ENCODE results near the gene NAPG.

Gene NAPG

GRCh38 chr18:10514082-10514481 lies 11.7 kb upstream of the NAPG start:
- no peak overlapping the region for H3K4me3 ChIP-seq (replicated peaks; ENCODE audit: insufficient read depth, low read length)
- no peaks in the 10 kb centered on the region for H3K27me3 ChIP-seq (ENCODE audit: insufficient read depth, poor library complexity, severe bottlenecking)

GRCh38 chr18:10514601-10515000 lies 11.2 kb upstream of the NAPG start:
- no peaks in the 10 kb centered on the region for H3K27me3 ChIP-seq (ENCODE audit: insufficient read depth, poor library complexity, severe bottlenecking)
- TF ChIP-seq CTCF (IDR thresholded peaks at IDR 0.05; ENCODE audit: insufficient read depth, low read length) = no peak
- TF ChIP-seq POLR2AphosphoS5 (IDR thresholded peaks at IDR 0.05; ENCODE audit: low read depth) = no peak
- no peak for TF ChIP-seq GABPA (IDR thresholded peaks at IDR 0.05; ENCODE audit: low read depth)
- TF ChIP-seq SPI1 (IDR thresholded peaks at IDR 0.05; ENCODE audit: borderline replicate concordance, low read depth) = no peak
- no peak for TF ChIP-seq REST (IDR thresholded peaks at IDR 0.05; ENCODE audit: insufficient replicate concordance, low read depth)
- H3K4me3 ChIP-seq (replicated peaks; ENCODE audit: insufficient read depth, low read length) = no peak overlapping the region
- no peak for DNase-seq (ENCODE audit: low read depth in 1 of 2, low spot score in 1 of 2)
- no peak overlapping the region for H3K27ac ChIP-seq (replicated peaks)

More at GRCh38 chr18:10514082-10514481, 11.7 kb upstream of the NAPG start:
- TF ChIP-seq SPI1 (IDR thresholded peaks at IDR 0.05; ENCODE audit: borderline replicate concordance, low read depth) = no peak
- no peak for TF ChIP-seq GABPA (IDR thresholded peaks at IDR 0.05; ENCODE audit: low read depth)
- no peak for TF ChIP-seq REST (IDR thresholded peaks at IDR 0.05; ENCODE audit: insufficient replicate concordance, low read depth)
- TF ChIP-seq CTCF (IDR thresholded peaks at IDR 0.05; ENCODE audit: insufficient read depth, low read length) = no peak
- no peak for TF ChIP-seq POLR2AphosphoS5 (IDR thresholded peaks at IDR 0.05; ENCODE audit: low read depth)
- no peak for DNase-seq (ENCODE audit: low read depth in 1 of 2, low spot score in 1 of 2)
- H3K27ac ChIP-seq (replicated peaks) = no peak overlapping the region

- TF ChIP-seq POLR2AphosphoS5 (IDR thresholded peaks at IDR 0.05; ENCODE audit: low read depth) (no peak), REST (IDR thresholded peaks at IDR 0.05; ENCODE audit: insufficient replicate concordance, low read depth) (no peak), SPI1 (IDR thresholded peaks at IDR 0.05; ENCODE audit: borderline replicate concordance, low read depth) (no peak), GABPA (IDR thresholded peaks at IDR 0.05; ENCODE audit: low read depth) (no peak), CTCF (IDR thresholded peaks at IDR 0.05; ENCODE audit: insufficient read depth, low read length) (no peak)
- Histone ChIP-seq H3K4me3 (replicated peaks; ENCODE audit: insufficient read depth, low read length) (no peak overlapping the region), H3K27me3 (ENCODE audit: insufficient read depth, poor library complexity, severe bottlenecking) (no peaks in the 10 kb centered on the region), H3K27ac (replicated peaks) (no peak overlapping the region)
- no peak for DNase-seq (ENCODE audit: low read depth in 1 of 2, low spot score in 1 of 2)
Observed at GRCh38 chr18:10515456-10515855, 10.4 kb upstream of the NAPG start.
